Measurements from ENCODE around the gene RTTN. TPM values are rescaled to one million over a fixed set of nuclear protein-coding genes. Genes with fewer than 3 reads are reported as not detected.

The RTTN gene
- total and polyA plus RNA-seq, 2 donors (not counting 3 experiments of a cell fraction or from before 2014, with no cell fraction given), result 3.1 to 17.4 TPM

- POLR2A ChIA-PET, result interaction anchor here (0.9 kb wide), 1 partner anchor 10 kb away, joined by 3 read pairs; the partner anchor contains the start of gene RTTN
- no peak overlapping the region for H3K9ac ChIP-seq (replicated peaks; ENCODE audit: extremely low read depth, insufficient read depth, low read length)
- no peaks in the 10 kb centered on the region for H3K9me1 ChIP-seq (replicated peaks; ENCODE audit: control insufficient read depth, extremely low read depth, insufficient read depth, low read length)
- H3K4me3 ChIP-seq (replicated peaks in 1 of 3; ENCODE audit: insufficient read depth in 1 of 3, low read depth in 1 of 3, low read length in 3 of 3), result no peak overlapping the region
- TF ChIP-seq FOS (IDR thresholded peaks at IDR 0.05; ENCODE audit: borderline replicate concordance, insufficient read depth, low read length), result no peak
- TF ChIP-seq JUN (IDR thresholded peaks at IDR 0.05; ENCODE audit: borderline replicate concordance, insufficient read depth, insufficient read length, low read depth), result no peak
- no peak for TF ChIP-seq CTCF (IDR thresholded peaks at IDR 0.05; ENCODE audit: extremely low read depth in 1 of 2, insufficient read depth in 1 of 2, low read depth in 1 of 2, low read length in 2 of 2)
- no peak for TF ChIP-seq GATA2 (IDR thresholded peaks at IDR 0.05; ENCODE audit: insufficient read depth, insufficient read length, low read depth, low read length)
- no peak for TF ChIP-seq EZH2 (IDR thresholded peaks at IDR 0.05; ENCODE audit: borderline replicate concordance, low read depth, low read length, severe bottlenecking)
- no peaks in the 10 kb centered on the region for H4K20me1 ChIP-seq (replicated peaks; ENCODE audit: control insufficient read depth, extremely low read depth, insufficient read depth, low read length)
- FAIRE-seq (no peak), DNase-seq (ENCODE audit: low read depth, low spot score) (no peak)
- H2AFZ ChIP-seq (ENCODE audit: low read depth, low read length), result no peak overlapping the region
- CTCF ChIA-PET, result interaction anchor here (0.6 to 8.3 kb wide), 49 partner anchors 8 to 296 kb away, joined by 3 to 304 read pairs (median 5); partner anchors contain the start of genes RTTN and SOCS6
- H3K27ac ChIP-seq (ENCODE audit: insufficient read depth, low read depth, low read length), result no peak overlapping the region
- peaks cover 1% of the 10 kb centered on the region for H3K4me1 ChIP-seq (ENCODE audit: control insufficient read depth, extremely low read depth, insufficient read depth, low read length)
- H3K4me2 ChIP-seq (ENCODE audit: insufficient read depth, low read length), result no peak overlapping the region
- no peaks in the 10 kb centered on the region for H3K9me3 ChIP-seq (replicated peaks; ENCODE audit: control insufficient read depth, insufficient read depth, low read length)
- intact Hi-C loops (cut with micrococcal nuclease), result loop anchor here (2.0 kb wide), 1 partner anchor 22 kb away; no protein-coding TSS in a partner anchor
- BruUV-seq (replicated peaks), result no TSS peak
- H3K36me3 ChIP-seq (ENCODE audit: control insufficient read depth in 2 of 2, extremely low read depth in 1 of 2, insufficient read depth in 2 of 2, low read length in 2 of 2), result peaks cover 0 to 4% of the 10 kb centered on the region in 2 experiments
- H3K79me2 ChIP-seq (ENCODE audit: control insufficient read depth, insufficient read depth, low read length), result no peaks in the 10 kb centered on the region
- H3K27me3 ChIP-seq (ENCODE audit: control insufficient read depth in 2 of 2, insufficient read depth in 2 of 2, low read length in 2 of 2), result no peaks in the 10 kb centered on the region
- dilution Hi-C loops (cut with MboI; ENCODE audit: extremely low pct_ligation_motif_present, low sequenced_read_pairs), result no loop called here
Observed at GRCh38 chr18:70195014-70195614, 10.4 kb downstream of the RTTN start.
